HEK293 (cell line): ENCODE data around the gene RIN3.

Experiments used
- CTCF ChIA-PET: fragments of 350-600 bp; formaldehyde crosslinking; extraction: SDS; loops from one replicate; lab custom pipeline; 2021; ENCODE audit warnings: antibody characterized with exemption; lab: Yijun Ruan, JAX
- POLR2A ChIA-PET: fragments of 300-600 bp; formaldehyde crosslinking; extraction: SDS; loops from one replicate; lab custom pipeline; 2020; ENCODE audit warnings: antibody characterized with exemption, inconsistent platforms; lab: Yijun Ruan, JAX
- H3K27ac ChIP-seq: fragments of 200-500 bp; sonication (Bioruptor generic); 2 replicates; pipeline ENCODE4 v1.5.1; 2014; ENCODE audit warnings: low read depth, low read length, control low read depth, inconsistent platforms; ENCODE audit errors: extremely low read depth
- H3K36me3 ChIP-seq, 2 experiments: fragments of 200-500 bp in 1 of 2; sonication (Bioruptor generic) in 1 of 2; 1 replicate in 1 of 2; 2 replicates in 1 of 2; pipeline ENCODE4 v1.5.1; 2014 to 2017; ENCODE audit warnings: inconsistent platforms in 2 of 2, low read length in 2 of 2; ENCODE audit not compliant: control insufficient read depth in 2 of 2, insufficient read depth in 1 of 2
- H3K4me1 ChIP-seq: fragments of 200-500 bp; sonication (Bioruptor generic); 2 replicates; pipeline ENCODE4 v1.5.1; 2014; ENCODE audit warnings: mild to moderate bottlenecking, low read length, inconsistent platforms; ENCODE audit not compliant: control insufficient read depth, insufficient read depth
- H3K4me3 ChIP-seq: 2 replicates; pipeline ENCODE4 v1.5.1; 2011; ENCODE audit warnings: low read depth, mild to moderate bottlenecking, control low read depth, low read length, moderate library complexity
- H3K9me3 ChIP-seq: fragments of 200-500 bp; sonication (Bioruptor generic); 2 replicates; pipeline ENCODE4 v1.5.1; 2014; ENCODE audit warnings: low read depth, low read length, inconsistent platforms; ENCODE audit not compliant: control insufficient read depth, insufficient read depth
- GLI2 ChIP-seq: fragments of 450-650 bp; formaldehyde crosslinking; IDR thresholded peaks from 2 replicates; pipeline ENCODE4; 2017; ENCODE audit warnings: missing biosample characterization, missing genetic modification characterization, low read depth, borderline replicate concordance
- REST ChIP-seq: fragments of 450-650 bp; formaldehyde crosslinking; IDR thresholded peaks from 2 replicates; pipeline ENCODE4 v1.5.1; 2016; ENCODE audit warnings: missing biosample characterization, missing genetic modification characterization
- SP2 ChIP-seq: fragments of 450-650 bp; formaldehyde crosslinking; IDR thresholded peaks from 2 replicates; pipeline ENCODE4 v1.5.1; 2016; ENCODE audit warnings: missing biosample characterization, missing genetic modification characterization
- SP3 ChIP-seq: fragments of 450-650 bp; formaldehyde crosslinking; IDR thresholded peaks from 2 replicates; pipeline ENCODE4 v1.5.1; 2016; ENCODE audit warnings: missing biosample characterization, missing genetic modification characterization
- ZBTB11 ChIP-seq: fragments of 450-650 bp; formaldehyde crosslinking; conservative IDR thresholded peaks from 2 replicates; pipeline ENCODE4 v1.5.1; 2016; ENCODE audit warnings: low read depth, missing biosample characterization, missing genetic modification characterization
- ZEB2 ChIP-seq: fragments of 450-650 bp; formaldehyde crosslinking; IDR thresholded peaks from 2 replicates; pipeline ENCODE4 v1.5.1; 2016; ENCODE audit warnings: missing biosample characterization, missing genetic modification characterization
- ZIC2 ChIP-seq: fragments of 450-650 bp; formaldehyde crosslinking; IDR thresholded peaks from 2 replicates; pipeline ENCODE4 v1.5.1; 2016; ENCODE audit warnings: missing biosample characterization, missing genetic modification characterization
- ZNF175 ChIP-seq: fragments of 450-650 bp; formaldehyde crosslinking; IDR thresholded peaks from 2 replicates; pipeline ENCODE4 v1.5.1; 2016; ENCODE audit warnings: missing biosample characterization, missing genetic modification characterization
- ZNF18 ChIP-seq: fragments of 450-650 bp; formaldehyde crosslinking; IDR thresholded peaks from 2 replicates; pipeline ENCODE4 v1.5.1; 2016; ENCODE audit warnings: missing biosample characterization, missing genetic modification characterization
- ZNF211 ChIP-seq: fragments of 450-650 bp; formaldehyde crosslinking; IDR thresholded peaks from 2 replicates; pipeline ENCODE4 v1.5.1; 2016; ENCODE audit warnings: low read depth, missing biosample characterization, missing genetic modification characterization
- ZNF248 ChIP-seq: fragments of 450-650 bp; formaldehyde crosslinking; IDR thresholded peaks from 2 replicates; pipeline ENCODE4 v1.5.1; 2017; ENCODE audit warnings: missing biosample characterization, missing genetic modification characterization
- ZNF37A ChIP-seq: fragments of 450-650 bp; IDR thresholded peaks from 2 replicates; pipeline ENCODE4 v1.5.1; 2018; ENCODE audit warnings: missing biosample characterization, missing genetic modification characterization
- ZNF544 ChIP-seq: fragments of 450-650 bp; formaldehyde crosslinking; IDR thresholded peaks from 2 replicates; pipeline ENCODE4 v1.5.0; 2017; ENCODE audit warnings: missing biosample characterization, missing genetic modification characterization
- ZNF558 ChIP-seq: fragments of 450-650 bp; formaldehyde crosslinking; IDR thresholded peaks from 2 replicates; pipeline ENCODE4 v1.5.1; 2016; ENCODE audit warnings: missing biosample characterization, missing genetic modification characterization
- ZNF600 ChIP-seq: fragments of 450-650 bp; formaldehyde crosslinking; IDR thresholded peaks from 2 replicates; pipeline ENCODE4 v1.5.1; 2016; ENCODE audit warnings: missing biosample characterization, missing genetic modification characterization
- ZNF623 ChIP-seq: fragments of 450-650 bp; formaldehyde crosslinking; IDR thresholded peaks from 2 replicates; pipeline ENCODE4 v1.5.1; 2016; ENCODE audit warnings: missing biosample characterization, missing genetic modification characterization
- ZNF837 ChIP-seq: fragments of 450-650 bp; formaldehyde crosslinking; IDR thresholded peaks from 2 replicates; pipeline ENCODE4 v1.5.1; 2016; ENCODE audit warnings: missing biosample characterization, missing genetic modification characterization

RIN3 gene

GRCh38 chr14:92657457-92658142 is 144.0 kb downstream of the RIN3 start:
- no peak for TF ChIP-seq ZNF837 (tag by site-specific recombination)
- Histone ChIP-seq H3K36me3 (no peaks in the 10 kb centered on the region), H3K9me3 (no peaks in the 10 kb centered on the region), H3K27ac (no peak overlapping the region), H3K4me1 (no peaks in the 10 kb centered on the region), H3K4me3 (no peak overlapping the region)
- CTCF ChIA-PET, result no interaction called here
- POLR2A ChIA-PET, result no interaction called here

- POLR2A ChIA-PET, result no interaction called here
- peak; percentile 57 for TF ChIP-seq ZNF623 (tag by site-specific recombination)
- no peak for TF ChIP-seq ZNF175 (tag by site-specific recombination)
- CTCF ChIA-PET, result no interaction called here
- no peak overlapping the region for H3K27ac ChIP-seq
- H3K36me3 ChIP-seq, result no peaks in the 10 kb centered on the region
- no peak overlapping the region for H3K4me3 ChIP-seq
- H3K9me3 ChIP-seq, result no peaks in the 10 kb centered on the region
- H3K4me1 ChIP-seq, result no peaks in the 10 kb centered on the region
Measured at GRCh38 chr14:92658160-92658559, 144.6 kb downstream of the RIN3 start.

GRCh38 chr14:92658684-92659083 is 145.1 kb downstream of the RIN3 start:
- Histone ChIP-seq H3K4me1 (no peaks in the 10 kb centered on the region), H3K36me3 (no peaks in the 10 kb centered on the region), H3K9me3 (no peaks in the 10 kb centered on the region), H3K27ac (no peak overlapping the region)
- CTCF ChIA-PET, result no interaction called here
- TF ChIP-seq REST (tag by site-specific recombination), result no peak
- no peak for TF ChIP-seq SP2 (tag by site-specific recombination)
- no peak for TF ChIP-seq ZNF211 (tag by site-specific recombination)
- TF ChIP-seq ZNF600 (tag by site-specific recombination), result no peak
- no peak for TF ChIP-seq ZIC2 (tag by site-specific recombination)
- TF ChIP-seq ZNF558 (tag by site-specific recombination), result no peak
- no peak for TF ChIP-seq ZNF37A
- TF ChIP-seq ZNF248, result no peak
- no peak for TF ChIP-seq ZEB2 (tag by site-specific recombination)
- TF ChIP-seq, all 188 proteins: peak for 0
- H3K4me3 ChIP-seq, result no peak overlapping the region
- POLR2A ChIA-PET, result no interaction called here

GRCh38 chr14:92659765-92660561 is 146.4 kb downstream of the RIN3 start:
- no peak overlapping the region for H3K27ac ChIP-seq
- H3K9me3 ChIP-seq, result no peaks in the 10 kb centered on the region
- no peak overlapping the region for H3K4me3 ChIP-seq
- H3K36me3 ChIP-seq, result no peaks in the 10 kb centered on the region
- no peaks in the 10 kb centered on the region for H3K4me1 ChIP-seq
- POLR2A ChIA-PET, result no interaction called here
- CTCF ChIA-PET, result no interaction called here
- TF ChIP-seq ZBTB11, result no peak
- TF ChIP-seq ZNF18 (tag by site-specific recombination), result no peak
- TF ChIP-seq ZNF544 (tag by site-specific recombination), result no peak
- TF ChIP-seq SP3 (tag by site-specific recombination), result no peak
- no peak for TF ChIP-seq GLI2 (tag by site-specific recombination)
